CD8-positive, alpha-beta memory T cell (primary cell): Measurements from ENCODE around the gene RHBDL1. TPM values are rescaled to one million over a fixed set of nuclear protein-coding genes. Genes with fewer than 3 reads are reported as not detected.

ENCODE experiments used
- CTCF ChIA-PET: fragments of 350-600 bp; sonication (Branson Sonifier 250); formaldehyde crosslinking; loops from one replicate; lab custom pipeline; 2021; ENCODE audit warnings: antibody characterized with exemption; lab: Charles Lee
- POLR2A ChIA-PET: fragments of 350-600 bp; sonication (Branson Sonifier 250); formaldehyde crosslinking; loops from one replicate; lab custom pipeline; 2021; ENCODE audit warnings: antibody characterized with exemption; lab: Charles Lee
- DNase-seq, 5 donors: peaks; one replicate each; pipeline versions ENCODE4 v3.0.0 to v3.0.0-alpha.2; 2020 to 2022; ENCODE audit warnings: mixed read lengths in 1 of 5
- H3K27ac ChIP-seq: one replicate; pipeline ENCODE4 v1.7.0; 2013; ENCODE audit warnings: low read depth, mild to moderate bottlenecking, low read length, moderate library complexity
- H3K27me3 ChIP-seq: 2 replicates; pipeline ENCODE4 v1.7.0; 2013; ENCODE audit warnings: low read length, mild to moderate bottlenecking; ENCODE audit not compliant: insufficient read depth, poor library complexity, severe bottlenecking
- H3K36me3 ChIP-seq: 2 replicates; pipeline ENCODE4 v1.7.0; 2013; ENCODE audit warnings: mild to moderate bottlenecking, low read length, moderate library complexity; ENCODE audit not compliant: insufficient read depth
- H3K4me1 ChIP-seq: 2 replicates; pipeline ENCODE4 v1.7.0; 2013; ENCODE audit warnings: mild to moderate bottlenecking, low read length, moderate library complexity; ENCODE audit not compliant: insufficient read depth
- H3K4me3 ChIP-seq: 2 replicates; pipeline ENCODE4 v1.7.0; 2013; ENCODE audit warnings: mild to moderate bottlenecking, low read length
- H3K9me3 ChIP-seq: 2 replicates; pipeline ENCODE4 v1.7.0; 2013; ENCODE audit warnings: mild to moderate bottlenecking, low read length
- H3K27ac Mint-ChIP-seq, 8 donors: one replicate each; pipeline ENCODE4 v1.8.0; 2020 to 2021; ENCODE audit warnings: mixed read lengths in 8 of 8, mild to moderate bottlenecking in 6 of 8, inconsistent platforms in 3 of 8, moderate library complexity in 3 of 8
- H3K27me3 Mint-ChIP-seq, 2 donors: one replicate each; pipeline ENCODE4 v1.8.0; 2020 to 2021; ENCODE audit warnings: mixed read lengths in 2 of 2, mild to moderate bottlenecking in 1 of 2, moderate library complexity in 1 of 2
- H3K36me3 Mint-ChIP-seq, 3 donors: one replicate each; pipeline ENCODE4 v1.8.0; 2020 to 2021; ENCODE audit warnings: mixed read lengths in 3 of 3, inconsistent platforms in 1 of 3, mild to moderate bottlenecking in 1 of 3
- H3K4me1 Mint-ChIP-seq, 3 donors: one replicate each; pipeline ENCODE4 v1.8.0; 2020 to 2021; ENCODE audit warnings: mixed read lengths in 3 of 3, inconsistent platforms in 1 of 3, mild to moderate bottlenecking in 1 of 3
- H3K4me3 Mint-ChIP-seq, 7 donors: one replicate each; pipeline ENCODE4 v1.8.0; 2020 to 2021; ENCODE audit warnings: mixed read lengths in 7 of 7, mild to moderate bottlenecking in 6 of 7, moderate library complexity in 4 of 7, inconsistent platforms in 2 of 7
- H3K9me3 Mint-ChIP-seq, 5 donors: one replicate each; pipeline ENCODE4 v1.8.0; 2020 to 2022; ENCODE audit warnings: mixed read lengths in 5 of 5, mild to moderate bottlenecking in 3 of 5, moderate library complexity in 2 of 5, inconsistent platforms in 1 of 5
- polyA plus RNA-seq: library from polyadenylated mRNA; unstranded; fragments of 300-500 nt; fragmentation: Illumina TruSeq; gene quantifications from one replicate; pipeline ENCODE4 v1.2.3, GENCODE V29; 2021
- total RNA-seq, 2 experiments: library from RNA; stranded (reverse); gene quantifications; one replicate each; pipeline ENCODE4 v1.2.3, GENCODE V29; 2021

Gene RHBDL1
- total and polyA plus RNA-seq, 3 experiments from 2014 or later = 0.29 to 0.44 (median 0.33) TPM

- Mint-ChIP-seq H3K36me3 (peaks cover 0 to 3% (median 0%) of the 10 kb centered on the region in 3 donors), H3K4me3 (peak overlapping the region; percentile 50 to 79 (median 57)), H3K9me3 (no peaks in the 10 kb centered on the region), H3K4me1 (peaks cover 0 to 22% (median 2%) of the 10 kb centered on the region in 3 donors), H3K27ac (peak overlapping the region in 3 of 8 donors; percentile 33 to 81 (median 52)), H3K27me3 (no peaks in the 10 kb centered on the region)
- Histone ChIP-seq H3K27ac (peak overlapping the region; percentile 73), H3K36me3 (no peaks in the 10 kb centered on the region), H3K9me3 (no peaks in the 10 kb centered on the region), H3K4me3 (peak overlapping the region; percentile 69), H3K4me1 (peaks cover 9% of the 10 kb centered on the region), H3K27me3 (no peaks in the 10 kb centered on the region)
- DNase-seq = peak in 1 of 5 donors; percentile 36
- CTCF ChIA-PET = interaction anchor here (2.4 to 22.8 kb wide), 3 partner anchors 9 to 58 kb away, joined by 11 to 332 read pairs (median 332); partner anchors contain the start of genes ANTKMT, CCDC78, CIAO3 and HAGHL
- POLR2A ChIA-PET = interaction anchor here (0.5 to 5.4 kb wide), 9 partner anchors 8 to 745 kb away, joined by 3 to 53 read pairs (median 3); partner anchors contain the start of genes CIAO3, METRN, STUB1 and WDR24
These were observed 52.0 kb downstream of the RHBDL1 start for GRCh38 chr16:727291-727977.

Other genes with a start within 250 kb of the RHBDL1 start
- 10 to 100 TPM; 91.9 to 98.6 TPM for gene CAPN15, start 148.0 kb upstream of the RHBDL1 start, total RNA-seq
- gene CAPN15, start 148.0 kb upstream of the RHBDL1 start, polyA plus RNA-seq = 15.5 TPM
- not detected for gene PRR35, start 115.3 kb upstream of the RHBDL1 start, total RNA-seq
- gene PRR35, start 115.3 kb upstream of the RHBDL1 start, polyA plus RNA-seq = not detected
- gene NHLRC4, start 108.7 kb upstream of the RHBDL1 start, total RNA-seq = under 1 TPM; 0.55 to 0.59 TPM
- 1.6 TPM for gene NHLRC4, start 108.7 kb upstream of the RHBDL1 start, polyA plus RNA-seq
- gene PIGQ, start 105.7 kb upstream of the RHBDL1 start, total RNA-seq = 10 to 100 TPM; 47.4 to 50.1 TPM
- gene PIGQ, start 105.7 kb upstream of the RHBDL1 start, polyA plus RNA-seq = 14.0 TPM
- gene RAB40C, start 85.6 kb upstream of the RHBDL1 start, total RNA-seq = 10 to 100 TPM; 12.3 to 13.3 TPM
- 22.8 TPM for gene RAB40C, start 85.6 kb upstream of the RHBDL1 start, polyA plus RNA-seq
- gene WFIKKN1, start 44.7 kb upstream of the RHBDL1 start, total RNA-seq = under 1 TPM; 0.11 to 0.22 TPM
- gene WFIKKN1, start 44.7 kb upstream of the RHBDL1 start, polyA plus RNA-seq = 0.09 TPM
- 100 to 1,000 TPM; 129 TPM for gene METTL26, start 39.4 kb upstream of the RHBDL1 start, total RNA-seq
- gene METTL26, start 39.4 kb upstream of the RHBDL1 start, polyA plus RNA-seq = 97.4 TPM
- gene MCRIP2, start 33.8 kb upstream of the RHBDL1 start, total RNA-seq = 10 to 100 TPM; 59.3 to 64.8 TPM
- gene MCRIP2, start 33.8 kb upstream of the RHBDL1 start, polyA plus RNA-seq = 24.9 TPM
- 10 to 100 TPM; 69.6 to 78.4 TPM for gene WDR90, start 26.3 kb upstream of the RHBDL1 start, total RNA-seq
- gene WDR90, start 26.3 kb upstream of the RHBDL1 start, polyA plus RNA-seq = 1.4 TPM
- gene RHOT2, start 7.5 kb upstream of the RHBDL1 start, total RNA-seq = 100 to 1,000 TPM; 140 to 151 TPM
- gene RHOT2, start 7.5 kb upstream of the RHBDL1 start, polyA plus RNA-seq = 49.6 TPM
- 100 to 1,000 TPM; 111 to 124 TPM for gene STUB1, start 4.7 kb downstream of the RHBDL1 start, total RNA-seq
- 161 TPM for gene STUB1, start 4.7 kb downstream of the RHBDL1 start, polyA plus RNA-seq
- 10 to 100 TPM; 53.0 to 55.9 TPM for gene JMJD8, start 8.7 kb downstream of the RHBDL1 start, total RNA-seq
- 56.6 TPM for gene JMJD8, start 8.7 kb downstream of the RHBDL1 start, polyA plus RNA-seq
- 10 to 100 TPM; 23.9 to 25.2 TPM for gene WDR24, start 14.7 kb downstream of the RHBDL1 start, total RNA-seq
- gene WDR24, start 14.7 kb downstream of the RHBDL1 start, polyA plus RNA-seq = 15.4 TPM
- gene FBXL16, start 30.1 kb downstream of the RHBDL1 start, total RNA-seq = 10 to 100 TPM in 1 of 2 experiments, 1 to 10 TPM in 1; 7.6 to 11.1 TPM
- gene FBXL16, start 30.1 kb downstream of the RHBDL1 start, polyA plus RNA-seq = 16.9 TPM
- 10 to 100 TPM; 34.8 to 38.2 TPM for gene METRN, start 39.4 kb downstream of the RHBDL1 start, total RNA-seq
- gene METRN, start 39.4 kb downstream of the RHBDL1 start, polyA plus RNA-seq = 50.3 TPM
- gene ANTKMT, start 45.5 kb downstream of the RHBDL1 start, total RNA-seq = 10 to 100 TPM; 64.2 to 72.0 TPM
- gene ANTKMT, start 45.5 kb downstream of the RHBDL1 start, polyA plus RNA-seq = 127 TPM
- 1 to 10 TPM; 9.8 to 9.9 TPM for gene CCDC78, start 50.8 kb downstream of the RHBDL1 start, total RNA-seq
- gene CCDC78, start 50.8 kb downstream of the RHBDL1 start, polyA plus RNA-seq = 0.53 TPM
- 10 to 100 TPM; 31.5 to 35.6 TPM for gene HAGHL, start 51.4 kb downstream of the RHBDL1 start, total RNA-seq
- 10.7 TPM for gene HAGHL, start 51.4 kb downstream of the RHBDL1 start, polyA plus RNA-seq
- 10 to 100 TPM; 34.8 to 37.9 TPM for gene CIAO3, start 65.3 kb downstream of the RHBDL1 start, total RNA-seq
- 23.1 TPM for gene CIAO3, start 65.3 kb downstream of the RHBDL1 start, polyA plus RNA-seq
- gene MSLN, start 85.1 kb downstream of the RHBDL1 start, total RNA-seq = not detected
- not detected for gene MSLN, start 85.1 kb downstream of the RHBDL1 start, polyA plus RNA-seq
- 10 to 100 TPM; 40.2 to 44.5 TPM for gene RPUSD1, start 112.7 kb downstream of the RHBDL1 start, total RNA-seq
- gene RPUSD1, start 112.7 kb downstream of the RHBDL1 start, polyA plus RNA-seq = 34.2 TPM
- 100 to 1,000 TPM; 121 to 122 TPM for gene CHTF18, start 112.9 kb downstream of the RHBDL1 start, total RNA-seq
- gene CHTF18, start 112.9 kb downstream of the RHBDL1 start, polyA plus RNA-seq = 3.7 TPM
- gene GNG13, start 125.1 kb downstream of the RHBDL1 start, total RNA-seq = not detected
- not detected for gene GNG13, start 125.1 kb downstream of the RHBDL1 start, polyA plus RNA-seq